Heart right ventricle (tissue), 16 donors: Measurements from ENCODE around the gene PCP2. TPM values are rescaled to one million over a fixed set of nuclear protein-coding genes. Genes with fewer than 3 reads are reported as not detected.

Source experiments
- ATAC-seq, 8 donors: fragments of 200-7000 bp; cut with Tn5 transposase; one replicate each; pipeline ENCODE4 v1.9.1; 2020; ENCODE audit warnings: mild to moderate bottlenecking in 8 of 8, moderate library complexity in 8 of 8, moderate number of reproducible peaks in 1 of 8
- DNase-seq, 2 donors: peaks; one replicate each; pipeline ENCODE4 v3.0.0-alpha.2; 2020
- H3K27ac ChIP-seq, 10 donors: fragments of 200-600 bp; sonication (generic) in 2 of 10; one replicate each; pipeline versions ENCODE4 v1.5.0 to v1.8.0; 2020 to 2022; ENCODE audit warnings: mild to moderate bottlenecking in 3 of 10
- H3K27me3 ChIP-seq, 7 donors: fragments of 200-600 bp; one replicate each; pipeline ENCODE4 v1.8.0; 2021 to 2022; ENCODE audit warnings: mild to moderate bottlenecking in 2 of 7
- H3K36me3 ChIP-seq, 9 donors: fragments of 200-600 bp; sonication (generic) in 1 of 9; one replicate each; pipeline versions ENCODE4 v1.5.0 to v1.8.0; 2020 to 2022; ENCODE audit warnings: mild to moderate bottlenecking in 2 of 9
- H3K4me1 ChIP-seq, 9 donors: fragments of 200-600 bp; sonication (generic) in 1 of 9; one replicate each; pipeline versions ENCODE4 v1.5.0 to v1.8.0; 2020 to 2022; ENCODE audit warnings: mild to moderate bottlenecking in 4 of 9
- H3K4me3 ChIP-seq, 10 donors: fragments of 200-600 bp; sonication (generic) in 2 of 10; one replicate each; pipeline versions ENCODE4 v1.5.0 to v1.8.0; 2020 to 2022; ENCODE audit warnings: mild to moderate bottlenecking in 7 of 10, moderate library complexity in 2 of 10
- H3K9me3 ChIP-seq, 11 donors: fragments of 200-600 bp in 10 of 11; sonication (generic) in 2 of 11; one replicate each; pipeline versions ENCODE4 v1.5.0 to v1.8.0; 2013 to 2022; ENCODE audit warnings: mild to moderate bottlenecking in 2 of 11, control low read depth in 1 of 11, moderate library complexity in 1 of 11
- WGBS, 2 donors: extraction: QIAGEN DNeasy Blood & Tissue Kit; methylation state at CpG; one replicate each; pipeline ENCODE4 v1.1.7; 2013; ENCODE audit warnings: inconsistent platforms in 1 of 2; 5-methylcytosine and 5-hydroxymethylcytosine counted together
- intact Hi-C, 10 donors: fragments of 100-400 bp; cut with DNase I; formaldehyde crosslinking; loops; one replicate each; pipeline versions ENCODE4 v1.11.1 to v1.14.2; 2022
- polyA plus RNA-seq, 2 donors: library from polyadenylated mRNA; stranded (reverse); fragments of 200-250 nt; gene quantifications; one replicate each; pipeline ENCODE4 v1.2.3, GENCODE V29; 2013
- total RNA-seq, 10 donors: library from RNA; stranded (reverse); fragmentation: NEBNext Ultra II Directional in 3 of 10; extraction: Animal tissue kit (Norgen Biotek cat#: 25700) in 3 of 10; gene quantifications; one replicate each; pipeline versions ENCODE4 v1.2.1 to v1.2.4, GENCODE V29; 2021 to 2023
- TF ChIP-seq, protein P1 (sequence below), 9 donors: fragments of 200-600 bp; sonication (generic) in 2 of 9; IDR thresholded peaks; one replicate each; pipeline versions ENCODE4 v1.5.0 to v1.8.0; 2021 to 2022; ENCODE audit warnings: antibody characterized with exemption in 9 of 9, mild to moderate bottlenecking in 5 of 9, moderate library complexity in 1 of 9
- donor health status: Arrhythmogenic right ventricular cardiomyopathy.
- donor health status: ischemic (EF 13 %, LVEDD 7.1; RV severe dilation, severe dysfunction).
- donor health status: healthy with polysubstance abuse.
- donor health status: DM: no; HTN: yes; CAD: no.
- donor health status: DM: no; HTN: no; CAD: no.
- donor health status: ischemic (EF 25% LVEDD 6.9; RV normal size, moderate dysfunction).
- donor health status: ischemic (EF 25% LVEDD 5.7; RV mildly dilated, moderate dysfunction).
- donor health status: healthy.
- donor health status: DM: yes; HTN: yes; CAD: no.
- donor health status: Ischemic cardiomyopathy.
- donor health status: ischemic (EF 35%, LVEDD 5.7; RV mildly dilated, moderate dysfunction).
- donor health status: nonischemic (EF 11% LVEDD 7.7; RV severe dilation, severe dysfunction).
- donor health status: DM: yes; HTN: yes; CAD: no.
- donor health status: PGD.
- donor health status: ischemic (EF 29% LVEDD 5.4; RV normal size, mild dysfunction).
- donor health status: nonischemic (EF 23%, LVEDD 6.1; RV moderate dilation, normal function).

Gene PCP2
- total and polyA plus RNA-seq, 12 donors, result 0.35 to 3.8 (median 1.6) TPM; not detected in 2

DNA sequence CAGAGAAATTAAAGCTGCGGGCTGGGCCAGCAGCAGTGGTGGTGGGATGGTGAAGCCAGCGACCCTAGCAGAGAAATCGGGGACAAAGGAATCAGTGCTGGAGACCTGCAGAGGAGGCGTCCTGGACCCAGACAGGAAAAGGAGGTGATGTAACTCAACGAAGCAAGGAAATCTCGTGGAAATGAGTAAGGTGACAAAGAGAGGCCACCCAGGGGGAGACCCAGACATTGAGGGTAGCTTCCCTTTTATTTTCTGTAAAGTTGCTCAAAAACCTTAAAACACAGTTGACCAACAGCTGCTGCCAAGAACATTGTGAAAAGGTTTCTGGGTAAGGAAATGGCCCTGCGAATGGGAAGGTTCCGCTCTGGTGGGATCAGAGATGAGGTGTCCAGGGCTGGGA, 22.1 kb upstream of the PCP2 start:
- DNase-seq (no peak), ATAC-seq (no peak)
- intact Hi-C loops, result loop anchor here in 2 of 10 donors (10.0 kb wide), 1 partner anchor 139 kb away; no protein-coding TSS in a partner anchor
- H3K4me1 ChIP-seq, result peaks cover 0 to 37% (median 0%) of the 10 kb centered on the region in 9 donors
- peaks cover 0 to 18% (median 0%) of the 10 kb centered on the region in 7 donors for H3K27me3 ChIP-seq
- H3K36me3 ChIP-seq, result no peaks in the 10 kb centered on the region
- TF ChIP-seq, protein P1, sequence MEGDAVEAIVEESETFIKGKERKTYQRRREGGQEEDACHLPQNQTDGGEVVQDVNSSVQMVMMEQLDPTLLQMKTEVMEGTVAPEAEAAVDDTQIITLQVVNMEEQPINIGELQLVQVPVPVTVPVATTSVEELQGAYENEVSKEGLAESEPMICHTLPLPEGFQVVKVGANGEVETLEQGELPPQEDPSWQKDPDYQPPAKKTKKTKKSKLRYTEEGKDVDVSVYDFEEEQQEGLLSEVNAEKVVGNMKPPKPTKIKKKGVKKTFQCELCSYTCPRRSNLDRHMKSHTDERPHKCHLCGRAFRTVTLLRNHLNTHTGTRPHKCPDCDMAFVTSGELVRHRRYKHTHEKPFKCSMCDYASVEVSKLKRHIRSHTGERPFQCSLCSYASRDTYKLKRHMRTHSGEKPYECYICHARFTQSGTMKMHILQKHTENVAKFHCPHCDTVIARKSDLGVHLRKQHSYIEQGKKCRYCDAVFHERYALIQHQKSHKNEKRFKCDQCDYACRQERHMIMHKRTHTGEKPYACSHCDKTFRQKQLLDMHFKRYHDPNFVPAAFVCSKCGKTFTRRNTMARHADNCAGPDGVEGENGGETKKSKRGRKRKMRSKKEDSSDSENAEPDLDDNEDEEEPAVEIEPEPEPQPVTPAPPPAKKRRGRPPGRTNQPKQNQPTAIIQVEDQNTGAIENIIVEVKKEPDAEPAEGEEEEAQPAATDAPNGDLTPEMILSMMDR (IDR thresholded peaks at IDR 0.05), result no peak
- no peaks in the 10 kb centered on the region for H3K9me3 ChIP-seq
- 57 to 62% methylated on average over 8 of the region's 8 CpGs for WGBS, 2 donors
- no peak overlapping the region for H3K4me3 ChIP-seq
- H3K27ac ChIP-seq, result peak overlapping the region in 1 of 10 donors; percentile 84

DNA sequence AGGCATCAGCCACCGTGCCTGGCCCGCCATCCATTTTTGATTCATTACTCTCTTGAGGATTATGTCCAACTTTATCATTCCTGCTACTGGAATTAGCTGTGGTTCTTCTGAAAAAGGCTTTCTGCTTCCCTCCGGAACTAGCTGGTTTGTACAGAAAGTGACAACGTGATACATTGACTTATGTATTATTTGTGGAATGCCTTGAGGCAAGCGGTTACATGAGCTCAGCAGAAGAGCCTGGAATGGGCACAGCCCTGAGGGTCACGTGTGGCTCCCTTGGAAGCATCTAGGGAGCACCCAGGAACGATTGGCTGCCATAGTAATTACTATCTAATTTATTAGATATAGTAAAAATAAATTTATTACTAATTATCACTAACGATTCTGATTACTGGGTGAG, 20.9 kb upstream of the PCP2 start:
- intact Hi-C loops, result loop anchor here in 7 of 10 donors (5.0 to 10.0 kb wide), 3 partner anchors 140 to 148 kb away; no protein-coding TSS in a partner anchor
- ATAC-seq (no peak), DNase-seq (no peak)
- Histone ChIP-seq H3K4me3 (no peak overlapping the region), H3K4me1 (peaks cover 0 to 37% (median 0%) of the 10 kb centered on the region in 9 donors), H3K27me3 (peaks cover 0 to 15% (median 0%) of the 10 kb centered on the region in 7 donors), H3K9me3 (no peaks in the 10 kb centered on the region), H3K27ac (peak overlapping the region in 1 of 10 donors; percentile 84), H3K36me3 (no peaks in the 10 kb centered on the region)
- 60 to 63% methylated on average over 8 of the region's 8 CpGs for WGBS, 2 donors
- TF ChIP-seq, protein P1 (IDR thresholded peaks at IDR 0.05), result no peak

DNA sequence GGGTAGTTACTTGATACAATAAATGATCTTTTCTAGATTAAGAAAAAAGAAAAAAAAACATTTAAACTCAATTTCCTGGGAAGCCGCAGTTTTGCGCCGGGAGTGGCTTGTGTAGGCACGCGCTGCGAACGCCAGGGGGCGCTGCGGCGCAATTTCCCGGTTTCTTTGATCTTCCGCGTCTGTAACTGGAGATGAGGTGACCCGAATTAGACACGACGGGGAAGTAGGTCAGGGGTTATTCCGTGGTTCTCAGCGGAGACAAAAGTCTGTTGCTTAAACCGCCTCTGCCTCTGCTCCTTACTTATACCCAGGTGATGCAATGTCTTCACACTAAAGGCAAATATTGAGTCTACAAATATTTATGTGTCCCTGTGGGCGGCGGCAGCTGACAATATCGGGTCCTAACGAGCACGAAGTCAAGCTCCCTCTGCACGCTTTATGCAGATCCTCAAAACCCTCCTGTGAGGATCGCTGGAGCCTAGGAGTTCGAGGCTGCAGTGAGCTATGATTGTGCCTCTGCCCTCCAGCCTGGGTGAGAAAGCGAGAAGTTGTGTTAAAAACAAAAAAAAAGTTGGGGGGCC, 18.6 kb upstream of the PCP2 start:
- Histone ChIP-seq H3K4me1 (peaks cover 0 to 23% (median 0%) of the 10 kb centered on the region in 9 donors), H3K27ac (peak overlapping the region in 2 of 10 donors; percentile 35 to 74), H3K27me3 (peaks cover 0 to 24% (median under 1%) of the 10 kb centered on the region in 7 donors), H3K4me3 (peak overlapping the region in 8 of 10 donors; percentile 8 to 47 (median 30)), H3K9me3 (no peaks in the 10 kb centered on the region), H3K36me3 (peaks cover 0 to 2% (median 0%) of the 10 kb centered on the region in 9 donors)
- intact Hi-C loops, result loop anchor here in 8 of 10 donors (1.0 to 10.0 kb wide), 6 partner anchors 28 to 150 kb away; partner anchors contain the start of gene TRAPPC5 (in 5 of the 8)
- TF ChIP-seq, protein P1 (IDR thresholded peaks at IDR 0.05), result peak; percentile 93 to 99 (median 98)
- DNase-seq, result peak; percentile 72 to 85
- WGBS, 2 donors, result 5 to 6% methylated on average over 28 of the region's 28 CpGs
- ATAC-seq, result peak; percentile 78 to 92 (median 90)

DNA sequence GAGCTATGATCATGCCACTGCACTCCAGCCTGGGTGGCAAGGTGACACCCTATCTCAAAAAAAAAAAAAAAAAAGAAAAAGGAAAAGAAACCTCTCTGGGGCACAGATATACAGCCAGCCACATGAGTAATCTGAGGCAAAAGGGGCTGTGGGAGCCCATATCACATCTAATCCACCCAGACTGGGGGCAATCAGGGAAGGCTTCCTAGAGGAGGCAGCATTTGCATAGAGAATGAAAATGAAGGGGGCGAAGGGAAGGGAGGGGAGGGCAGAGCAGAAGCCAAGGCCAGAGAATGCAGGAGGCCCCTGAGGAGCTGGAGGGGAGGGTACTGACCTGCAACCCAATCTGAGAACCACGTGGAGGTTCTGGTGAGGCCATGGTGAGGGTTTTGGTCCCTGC, 16.6 kb upstream of the PCP2 start:
- Histone ChIP-seq H3K27ac (no peak overlapping the region), H3K9me3 (no peaks in the 10 kb centered on the region), H3K4me1 (peaks cover 0 to 13% (median 0%) of the 10 kb centered on the region in 9 donors), H3K4me3 (no peak overlapping the region), H3K27me3 (peaks cover 0 to 38% (median 11%) of the 10 kb centered on the region in 7 donors), H3K36me3 (peaks cover 0 to 13% (median 0%) of the 10 kb centered on the region in 9 donors)
- intact Hi-C loops, result loop anchor here in 7 of 10 donors (5.0 to 10.0 kb wide), 3 partner anchors 145 to 152 kb away; no protein-coding TSS in a partner anchor
- ATAC-seq (no peak), DNase-seq (no peak)
- TF ChIP-seq, protein P1 (IDR thresholded peaks at IDR 0.05), result no peak
- 29 to 39% methylated on average over 2 of the region's 2 CpGs for WGBS, 2 donors
